ENCODE measurements around the gene USP1. TPM values are rescaled to one million over a fixed set of nuclear protein-coding genes. Genes with fewer than 3 reads are reported as not detected.
A peak's percentile ranks its signal among the peaks of the same experiment; 100 is the strongest.

Gene USP1
- total and polyA plus RNA-seq, 2 of the 4 experiments (the other 2 are of a cell fraction) = 7.5 to 9.7 TPM

DNA sequence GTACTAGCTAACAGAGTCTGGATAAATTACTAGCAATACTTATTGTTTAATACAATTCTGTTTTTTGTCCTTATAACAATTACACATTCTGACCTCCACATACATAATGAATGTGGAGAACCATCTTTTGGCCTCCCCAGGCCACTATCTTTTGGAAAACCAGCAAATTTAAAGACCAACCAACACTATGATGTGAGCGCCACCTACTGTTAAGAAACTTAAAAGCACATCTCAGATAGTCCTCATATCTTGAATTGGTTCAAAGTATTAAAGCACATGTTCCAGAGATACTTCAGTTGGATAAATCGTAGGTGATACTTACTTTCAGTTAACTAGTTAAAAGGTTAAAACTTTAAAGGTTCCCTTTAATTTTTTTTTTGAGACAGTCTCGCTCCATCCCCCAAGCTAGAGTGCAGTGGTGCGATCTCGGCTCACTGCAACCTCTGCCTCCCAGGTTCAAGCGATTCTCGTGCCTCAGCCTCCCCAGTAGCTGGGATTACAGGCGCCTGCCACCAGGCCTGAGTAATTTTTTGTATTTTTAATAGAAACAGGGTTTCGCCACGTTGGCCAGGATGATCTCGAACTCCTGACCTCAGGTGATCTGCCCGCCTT, 29.3 kb upstream of the USP1 start:
- peak; percentile 55 for DNase-seq
- Histone ChIP-seq H2AK5ac (ENCODE audit: low read depth, low read length) (no peak overlapping the region), H2BK120ac (ENCODE audit: low read depth, low read length) (no peak overlapping the region), H3K9me3 (ENCODE audit: control insufficient read depth, insufficient read depth, low read length) (no peaks in the 10 kb centered on the region), H2AFZ (replicated peaks; ENCODE audit: low read length, poor library complexity) (no peak overlapping the region), H3K27ac (ENCODE audit: insufficient read depth, low read length) (no peak overlapping the region), H3K9ac (ENCODE audit: low read depth, low read length) (no peak overlapping the region), H3K4me2 (ENCODE audit: low read depth, low read length) (no peak overlapping the region), H4K91ac (ENCODE audit: insufficient read depth, low read depth, low read length) (no peak overlapping the region), H3K27me3 (ENCODE audit: control insufficient read depth, insufficient read depth, low read length) (peaks cover 8% of the 10 kb centered on the region), H2BK20ac (ENCODE audit: low read depth, low read length) (no peak overlapping the region), H3K23ac (ENCODE audit: low read depth, low read length) (no peak overlapping the region), H2BK5ac (ENCODE audit: low read depth, low read length, poor library complexity, severe bottlenecking) (no peak overlapping the region), H3K36me3 (ENCODE audit: control insufficient read depth, insufficient read depth, low read length) (no peaks in the 10 kb centered on the region), H3K4me3 (ENCODE audit: insufficient read depth, low read depth, low read length) (no peak overlapping the region), H3K4ac (ENCODE audit: low read depth, low read length) (no peak overlapping the region), H4K5ac (ENCODE audit: low read depth, low read length) (no peak overlapping the region), H3K4me1 (ENCODE audit: control insufficient read depth, insufficient read depth, low read length) (no peaks in the 10 kb centered on the region), H2BK15ac (ENCODE audit: low read depth, low read length) (no peak overlapping the region), H3K14ac (replicated peaks; ENCODE audit: low read depth, low read length) (no peak overlapping the region), H4K8ac (ENCODE audit: low read depth in 2 of 2, low read length in 2 of 2) (no peak overlapping the region), H3K18ac (ENCODE audit: low read depth, low read length) (no peak overlapping the region), H4K20me1 (ENCODE audit: insufficient read depth, low read length) (no peaks in the 10 kb centered on the region), H2AK9ac (replicated peaks; ENCODE audit: low read depth, low read length, poor library complexity) (no peak overlapping the region), H3K56ac (ENCODE audit: extremely low read depth, insufficient read depth, low read length) (no peak overlapping the region), H3K9me1 (ENCODE audit: insufficient read depth, low read length) (no peaks in the 10 kb centered on the region), H3K79me1 (ENCODE audit: low read depth in 1 of 2, low read length in 2 of 2) (no peaks in the 10 kb centered on the region)
- no TSS peak for BruUV-seq (replicated peaks)
- intact Hi-C loops (cut with micrococcal nuclease) (loop anchor here (1.0 kb wide), 3 partner anchors 232 to 339 kb away; no protein-coding TSS in a partner anchor), dilution Hi-C loops (cut with HindIII; ENCODE audit: low sequenced_read_pairs, unreplicated experiment) (no loop called here), in situ Hi-C loops (cut with MboI; ENCODE audit: low sequenced_read_pairs) (loop anchor here (5.0 kb wide), 1 partner anchor 230 kb away; no protein-coding TSS in a partner anchor)
- peak; percentile 89 for ATAC-seq (ENCODE audit: low read depth)
- WGBS, 2 experiments (ENCODE audit: extremely low coverage in 2 of 2, insufficient read length in 1 of 2) = no CpG with 5 or more reads among the region's 12 CpGs
- TF ChIP-seq RAD21 (IDR thresholded peaks at IDR 0.05; ENCODE audit: low read length) (peak; percentile 81), MAFK (IDR thresholded peaks at IDR 0.05; ENCODE audit: low read depth, low read length) (no peak), MAZ (IDR thresholded peaks at IDR 0.05; ENCODE audit: borderline replicate concordance, low read depth, low read length) (no peak), SMC3 (IDR thresholded peaks at IDR 0.05; ENCODE audit: low read depth, low read length) (peak; percentile 71), FOS (IDR thresholded peaks at IDR 0.05; ENCODE audit: low read depth, low read length) (no peak)
- TF ChIP-seq, protein P1, sequence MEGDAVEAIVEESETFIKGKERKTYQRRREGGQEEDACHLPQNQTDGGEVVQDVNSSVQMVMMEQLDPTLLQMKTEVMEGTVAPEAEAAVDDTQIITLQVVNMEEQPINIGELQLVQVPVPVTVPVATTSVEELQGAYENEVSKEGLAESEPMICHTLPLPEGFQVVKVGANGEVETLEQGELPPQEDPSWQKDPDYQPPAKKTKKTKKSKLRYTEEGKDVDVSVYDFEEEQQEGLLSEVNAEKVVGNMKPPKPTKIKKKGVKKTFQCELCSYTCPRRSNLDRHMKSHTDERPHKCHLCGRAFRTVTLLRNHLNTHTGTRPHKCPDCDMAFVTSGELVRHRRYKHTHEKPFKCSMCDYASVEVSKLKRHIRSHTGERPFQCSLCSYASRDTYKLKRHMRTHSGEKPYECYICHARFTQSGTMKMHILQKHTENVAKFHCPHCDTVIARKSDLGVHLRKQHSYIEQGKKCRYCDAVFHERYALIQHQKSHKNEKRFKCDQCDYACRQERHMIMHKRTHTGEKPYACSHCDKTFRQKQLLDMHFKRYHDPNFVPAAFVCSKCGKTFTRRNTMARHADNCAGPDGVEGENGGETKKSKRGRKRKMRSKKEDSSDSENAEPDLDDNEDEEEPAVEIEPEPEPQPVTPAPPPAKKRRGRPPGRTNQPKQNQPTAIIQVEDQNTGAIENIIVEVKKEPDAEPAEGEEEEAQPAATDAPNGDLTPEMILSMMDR (conservative IDR thresholded peaks at IDR 0.05; ENCODE audit: low read depth, low read length) = peak; percentile 79
- ChIA-PET POLR2A (ENCODE audit: unreplicated experiment) (no interaction called here), CTCF (interaction anchor here (0.5 to 0.9 kb wide), 2 partner anchors 234 to 255 kb away, joined by 4 to 5 read pairs; no protein-coding TSS in a partner anchor)

All from IMR-90 (cell line).